Osteoblast (primary cell): ENCODE data around the gene SRGAP2C. TPM values are rescaled to one million over a fixed set of nuclear protein-coding genes. Genes with fewer than 3 reads are reported as not detected.
"Not testable (repeated sequence)": the region's sequence is repeated elsewhere in the genome, so short reads cannot be mapped to it uniquely, and the experiment has no call there.

Source experiments
- DNase-seq: peaks from one replicate; pipeline ENCODE4 v3.0.0; 2011; ENCODE audit warnings: low spot score, mixed read lengths; ENCODE audit not compliant: insufficient read length; ENCODE audit errors: missing footprints
- H2AFZ ChIP-seq: 2 replicates; pipeline ENCODE4 v1.6.0; 2011; ENCODE audit warnings: mild to moderate bottlenecking, low read length
- H3K27ac ChIP-seq: 2 replicates; pipeline ENCODE4 v1.5.1; 2011; ENCODE audit warnings: mild to moderate bottlenecking, low read depth, low read length, moderate library complexity
- H3K27me3 ChIP-seq: 2 replicates; pipeline ENCODE4 v1.6.0; 2012; ENCODE audit warnings: mild to moderate bottlenecking, control low read depth, inconsistent platforms, low read length, moderate library complexity; ENCODE audit not compliant: insufficient read depth
- H3K36me3 ChIP-seq: 2 replicates; pipeline ENCODE4 v1.5.1; 2011; ENCODE audit warnings: mild to moderate bottlenecking, low read length, control low read depth, moderate library complexity; ENCODE audit not compliant: insufficient read depth
- H3K4me1 ChIP-seq: 2 replicates; pipeline ENCODE4 v1.5.1; 2011; ENCODE audit warnings: mild to moderate bottlenecking, low read length, control low read depth, moderate library complexity; ENCODE audit not compliant: insufficient read depth
- H3K4me2 ChIP-seq: 2 replicates; pipeline ENCODE4 v1.6.0; 2011; ENCODE audit warnings: mild to moderate bottlenecking, low read length; ENCODE audit not compliant: insufficient read depth
- H3K4me3 ChIP-seq: fragments of 200-600 bp; sonication (generic); 3 replicates; pipeline ENCODE4 v1.5.1; 2012; ENCODE audit warnings: mild to moderate bottlenecking, low read length, inconsistent platforms; ENCODE audit not compliant: insufficient read depth
- H3K79me2 ChIP-seq: 2 replicates; pipeline ENCODE4 v1.6.0; 2012; ENCODE audit warnings: mild to moderate bottlenecking, low read length, control low read depth, inconsistent platforms; ENCODE audit not compliant: insufficient read depth
- H3K9me3 ChIP-seq: 2 replicates; pipeline ENCODE4 v1.5.1; 2011; ENCODE audit warnings: low read depth, low read length, control low read depth
- H4K20me1 ChIP-seq: 2 replicates; pipeline ENCODE4 v1.6.0; 2012; ENCODE audit warnings: mild to moderate bottlenecking, low read length, control low read depth; ENCODE audit not compliant: insufficient read depth
- total RNA-seq: library from RNA; depleted of rRNA; stranded (reverse); fragments of >200 nt; gene quantifications from 2 replicates; pipeline ENCODE4 v1.2.3, GENCODE V29; 2012

SRGAP2C gene
- total RNA-seq, 1 donor, result 36.9 TPM

DNA sequence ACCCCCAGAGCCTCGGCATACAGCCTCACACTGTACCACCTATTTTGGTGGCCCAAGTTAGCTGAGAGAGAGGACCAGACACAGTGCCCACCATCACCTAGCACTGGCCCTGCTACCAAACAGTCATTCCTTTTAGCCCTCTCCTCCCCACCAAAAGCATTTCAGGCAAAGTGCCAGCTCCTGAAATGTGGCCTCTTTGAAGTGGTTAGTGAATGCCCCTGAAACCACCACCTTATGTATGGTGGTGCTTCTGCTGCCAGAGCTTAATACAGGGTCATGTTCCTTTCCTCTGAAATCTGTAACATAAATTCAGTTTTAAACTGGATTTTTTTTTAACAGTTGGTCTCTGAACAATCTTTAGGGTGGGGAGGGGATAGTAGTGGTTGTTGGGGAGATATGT, 175.8 kb downstream of the SRGAP2C start:
- not testable (repeated sequence) for H3K27ac ChIP-seq, H3K79me2 ChIP-seq, H3K4me3 ChIP-seq, H3K36me3 ChIP-seq, H3K27me3 ChIP-seq, H3K9me3 ChIP-seq, H4K20me1 ChIP-seq, DNase-seq, H2AFZ ChIP-seq, H3K4me1 ChIP-seq, H3K4me2 ChIP-seq

DNA sequence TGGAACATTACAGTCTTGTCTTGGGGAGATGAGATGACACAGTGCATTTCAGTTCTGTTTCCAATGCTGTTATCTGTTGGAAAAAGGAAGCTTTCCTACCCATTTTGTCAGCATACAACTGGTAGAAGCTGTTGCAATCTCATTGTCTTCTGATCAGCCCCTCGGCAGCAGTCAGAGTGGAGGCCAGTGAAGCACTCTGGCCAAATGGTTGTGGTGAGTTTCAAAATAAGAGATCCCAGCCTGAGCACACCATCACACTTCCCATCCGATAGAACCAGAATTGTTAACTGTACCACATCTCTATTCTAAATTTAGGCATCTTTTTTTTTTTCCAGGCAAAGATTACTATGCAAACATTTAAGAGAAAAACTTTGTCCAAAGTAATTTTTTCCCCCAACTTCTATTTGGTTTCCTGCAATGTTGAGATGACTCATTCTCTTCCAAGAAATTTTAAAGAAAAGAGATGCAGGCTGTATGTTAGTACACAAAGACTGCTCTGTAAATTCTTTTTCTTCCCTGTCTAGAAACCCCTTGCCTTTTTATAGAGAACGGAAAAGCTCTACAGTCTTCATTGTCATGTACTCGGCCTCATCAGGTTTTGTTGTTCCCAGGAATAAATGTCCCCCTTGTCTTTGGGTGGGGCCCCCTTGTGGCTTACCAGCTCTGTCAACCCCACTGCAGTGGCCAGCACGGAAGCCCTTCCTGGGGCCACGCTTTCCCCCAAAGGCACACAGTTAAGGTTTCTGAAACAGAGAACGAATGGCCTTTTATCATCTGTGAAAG, 176.9 kb downstream of the SRGAP2C start:
- H2AFZ ChIP-seq, H3K4me2 ChIP-seq, H3K9me3 ChIP-seq, H3K27ac ChIP-seq, H3K4me1 ChIP-seq, H4K20me1 ChIP-seq, H3K79me2 ChIP-seq, H3K36me3 ChIP-seq, DNase-seq, H3K27me3 ChIP-seq, H3K4me3 ChIP-seq: not testable (repeated sequence)

DNA sequence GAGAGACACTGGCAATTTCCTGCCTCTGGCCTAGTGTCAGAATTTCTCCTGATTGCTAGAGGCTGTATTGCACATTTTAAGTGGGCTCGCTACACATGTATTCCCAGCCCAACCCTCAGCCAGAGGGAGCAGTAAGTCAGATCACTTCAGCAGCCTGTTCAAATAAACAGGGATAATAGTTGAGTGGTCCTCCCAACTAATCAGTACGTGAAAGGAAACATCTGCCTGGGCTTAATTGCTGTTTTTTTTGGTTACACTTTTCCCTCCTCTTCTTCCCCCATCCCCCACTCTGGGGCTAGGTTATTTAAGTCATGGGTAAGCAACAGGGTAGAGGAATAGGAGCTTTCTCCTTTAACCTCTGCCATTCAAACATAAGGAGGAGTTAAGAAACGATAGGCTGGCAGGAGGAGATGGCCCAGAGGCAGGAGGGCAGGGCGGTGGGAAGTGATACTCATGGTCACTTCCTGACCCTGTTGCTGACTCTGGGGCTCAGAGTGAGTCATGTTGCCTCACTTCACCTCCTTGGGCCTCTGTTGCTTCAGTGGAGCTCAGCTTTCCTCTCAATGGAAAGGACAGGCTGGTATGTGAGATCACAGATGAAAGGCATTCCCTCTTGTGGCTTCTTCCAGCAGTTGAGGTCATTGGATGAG, 177.6 kb downstream of the SRGAP2C start:
- H3K36me3 ChIP-seq, H3K9me3 ChIP-seq, H3K27me3 ChIP-seq, DNase-seq, H3K79me2 ChIP-seq, H4K20me1 ChIP-seq, H3K4me1 ChIP-seq, H3K4me3 ChIP-seq, H3K4me2 ChIP-seq, H2AFZ ChIP-seq: not testable (repeated sequence)
- peak overlapping the region; percentile 45 for H3K27ac ChIP-seq

DNA sequence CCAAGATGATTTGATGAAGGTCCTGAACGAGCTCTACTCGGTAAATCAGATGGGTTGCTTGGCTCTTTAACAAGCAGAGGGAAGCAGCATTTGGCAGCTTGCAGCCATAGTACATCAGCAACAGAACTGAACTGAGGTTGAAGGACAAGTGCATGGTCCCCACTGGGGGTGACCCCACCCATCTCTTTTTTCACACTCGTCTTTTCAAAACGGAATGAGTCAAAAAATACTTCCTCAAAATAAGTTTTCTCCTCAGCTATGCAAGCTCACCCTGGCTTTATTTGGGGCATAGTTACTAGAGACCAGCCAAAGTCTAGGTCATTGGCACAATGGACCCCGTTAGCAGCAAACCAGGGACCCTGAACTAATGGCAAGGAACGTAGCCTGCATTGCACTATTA, 180.5 kb downstream of the SRGAP2C start:
- DNase-seq, H3K4me3 ChIP-seq, H3K27me3 ChIP-seq, H3K9me3 ChIP-seq, H4K20me1 ChIP-seq, H3K79me2 ChIP-seq, H3K4me1 ChIP-seq, H2AFZ ChIP-seq, H3K27ac ChIP-seq, H3K4me2 ChIP-seq, H3K36me3 ChIP-seq: not testable (repeated sequence)

DNA sequence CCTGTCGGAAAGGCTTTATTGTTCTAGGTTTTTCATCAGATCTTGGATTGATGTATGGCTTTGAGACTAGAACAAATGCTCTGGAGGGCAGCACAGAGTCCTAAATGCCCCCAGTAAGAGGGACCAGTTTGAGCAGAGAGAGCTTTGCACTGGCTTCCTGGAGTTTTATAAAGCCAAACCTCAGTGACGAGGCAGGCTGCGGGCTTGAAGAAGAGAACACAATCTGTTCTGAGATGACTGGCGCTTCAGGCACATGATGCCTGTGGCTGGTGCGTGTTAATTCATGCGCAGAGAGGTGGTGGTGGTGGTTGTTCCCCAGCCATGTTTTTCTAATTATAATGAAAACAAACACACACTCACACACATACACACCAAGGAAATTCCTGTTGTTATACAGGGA, 180.9 kb downstream of the SRGAP2C start:
- not testable (repeated sequence) for H3K4me3 ChIP-seq, H3K79me2 ChIP-seq, H3K4me1 ChIP-seq, H2AFZ ChIP-seq, H3K36me3 ChIP-seq, H3K9me3 ChIP-seq, H3K27me3 ChIP-seq, H3K4me2 ChIP-seq, H4K20me1 ChIP-seq, H3K27ac ChIP-seq, DNase-seq

DNA sequence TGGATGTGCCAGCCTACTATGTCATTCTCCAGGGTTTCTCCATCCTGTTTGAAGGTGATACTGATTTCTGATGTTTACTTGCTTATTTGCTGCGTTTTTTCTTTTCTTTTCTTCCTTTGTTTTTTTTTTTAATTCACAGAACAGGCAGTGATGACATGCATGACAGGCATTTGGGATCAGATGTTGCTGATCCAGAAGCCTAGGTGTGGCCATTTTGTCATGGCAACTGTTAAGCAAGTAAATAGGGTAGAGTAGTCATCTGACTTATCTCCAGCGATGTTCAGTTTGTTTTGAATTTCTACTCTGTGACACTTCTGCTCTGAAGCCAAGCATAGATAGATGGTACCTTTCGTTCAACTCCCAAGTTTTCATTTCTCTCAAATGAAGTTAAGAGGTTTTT, 181.4 kb downstream of the SRGAP2C start:
- H3K4me1 ChIP-seq, H3K27me3 ChIP-seq, H4K20me1 ChIP-seq, H3K4me3 ChIP-seq, H3K36me3 ChIP-seq, H3K9me3 ChIP-seq, H2AFZ ChIP-seq, H3K4me2 ChIP-seq, H3K79me2 ChIP-seq, H3K27ac ChIP-seq, DNase-seq: not testable (repeated sequence)

DNA sequence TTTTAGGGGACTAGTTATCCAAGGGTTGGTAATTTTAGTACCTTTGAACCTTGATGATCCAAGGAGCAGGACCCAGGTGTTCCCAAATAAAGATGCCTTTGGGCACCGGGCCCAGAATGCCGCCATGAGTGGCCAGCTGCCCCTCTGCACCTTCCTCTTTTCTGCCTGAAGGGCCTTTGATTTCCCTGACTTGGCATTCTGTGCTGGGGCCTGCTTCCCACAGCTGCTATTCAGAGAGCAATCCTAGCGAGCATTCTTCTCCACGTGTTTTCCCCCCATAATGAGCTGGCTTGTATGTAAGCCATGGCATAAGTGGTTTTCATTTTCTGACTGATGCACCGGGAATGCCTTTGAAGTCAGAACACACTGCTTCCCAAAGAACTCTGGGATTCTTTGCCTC, 184.1 kb downstream of the SRGAP2C start:
- DNase-seq, H3K27ac ChIP-seq, H3K27me3 ChIP-seq, H2AFZ ChIP-seq, H3K4me2 ChIP-seq, H3K36me3 ChIP-seq, H3K4me1 ChIP-seq, H3K79me2 ChIP-seq, H3K4me3 ChIP-seq, H4K20me1 ChIP-seq, H3K9me3 ChIP-seq: not testable (repeated sequence)

DNA sequence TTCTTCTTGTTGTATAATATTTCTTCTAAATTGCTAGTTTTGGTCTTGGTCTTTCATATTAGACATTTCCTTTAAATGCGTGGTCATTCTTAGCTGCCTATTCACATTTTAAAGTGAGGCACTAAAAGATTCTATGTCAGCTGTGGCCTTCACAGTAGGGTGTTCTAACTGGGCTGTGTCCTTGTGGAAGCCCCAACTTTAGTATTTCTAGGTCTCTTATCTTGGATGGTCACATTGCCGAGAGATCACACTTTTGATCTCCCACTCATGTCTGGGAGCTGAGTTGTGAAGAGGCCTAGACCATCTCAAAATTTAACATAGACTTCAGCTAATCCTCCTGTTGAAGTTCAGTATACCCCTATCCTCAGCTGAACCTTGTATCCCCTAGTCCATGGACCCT, 185.2 kb downstream of the SRGAP2C start:
- H2AFZ ChIP-seq, H3K27ac ChIP-seq: not testable (repeated sequence)

DNA sequence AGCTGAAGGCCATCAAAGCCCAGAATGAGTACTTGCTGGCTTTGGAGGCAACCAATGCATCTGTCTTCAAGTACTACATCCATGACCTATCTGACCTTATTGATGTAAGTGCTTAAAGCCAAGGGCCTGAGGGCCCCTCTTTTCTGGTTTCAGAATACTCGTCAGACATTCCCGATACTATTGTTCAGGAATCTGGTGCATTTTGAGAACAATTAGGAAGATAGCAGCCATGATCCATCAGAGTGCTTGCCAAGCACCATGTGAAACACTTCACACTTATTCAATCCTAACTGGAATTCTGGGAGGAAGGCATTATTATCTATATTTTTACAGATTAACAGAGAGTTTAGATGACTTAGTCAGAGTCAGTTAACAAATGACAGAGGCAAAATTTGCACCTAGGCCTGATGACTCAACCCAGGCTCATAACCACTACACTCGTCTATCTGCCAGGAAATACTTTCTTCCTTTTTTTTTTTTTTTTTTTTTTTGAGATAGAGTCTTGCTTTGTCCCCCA, 190.1 kb downstream of the SRGAP2C start:
- not testable (repeated sequence) for H3K79me2 ChIP-seq, H2AFZ ChIP-seq, H3K36me3 ChIP-seq, H4K20me1 ChIP-seq, DNase-seq, H3K27me3 ChIP-seq, H3K27ac ChIP-seq, H3K4me3 ChIP-seq, H3K4me2 ChIP-seq, H3K4me1 ChIP-seq, H3K9me3 ChIP-seq

More for the DNA sequence above, 185.2 kb downstream of the SRGAP2C start:
- not testable (repeated sequence) for H3K4me3 ChIP-seq, DNase-seq, H4K20me1 ChIP-seq, H3K9me3 ChIP-seq, H3K36me3 ChIP-seq, H3K79me2 ChIP-seq, H3K4me1 ChIP-seq, H3K4me2 ChIP-seq, H3K27me3 ChIP-seq
